ENCODE results near the gene PLBD1.

The PLBD1 gene

DNA sequence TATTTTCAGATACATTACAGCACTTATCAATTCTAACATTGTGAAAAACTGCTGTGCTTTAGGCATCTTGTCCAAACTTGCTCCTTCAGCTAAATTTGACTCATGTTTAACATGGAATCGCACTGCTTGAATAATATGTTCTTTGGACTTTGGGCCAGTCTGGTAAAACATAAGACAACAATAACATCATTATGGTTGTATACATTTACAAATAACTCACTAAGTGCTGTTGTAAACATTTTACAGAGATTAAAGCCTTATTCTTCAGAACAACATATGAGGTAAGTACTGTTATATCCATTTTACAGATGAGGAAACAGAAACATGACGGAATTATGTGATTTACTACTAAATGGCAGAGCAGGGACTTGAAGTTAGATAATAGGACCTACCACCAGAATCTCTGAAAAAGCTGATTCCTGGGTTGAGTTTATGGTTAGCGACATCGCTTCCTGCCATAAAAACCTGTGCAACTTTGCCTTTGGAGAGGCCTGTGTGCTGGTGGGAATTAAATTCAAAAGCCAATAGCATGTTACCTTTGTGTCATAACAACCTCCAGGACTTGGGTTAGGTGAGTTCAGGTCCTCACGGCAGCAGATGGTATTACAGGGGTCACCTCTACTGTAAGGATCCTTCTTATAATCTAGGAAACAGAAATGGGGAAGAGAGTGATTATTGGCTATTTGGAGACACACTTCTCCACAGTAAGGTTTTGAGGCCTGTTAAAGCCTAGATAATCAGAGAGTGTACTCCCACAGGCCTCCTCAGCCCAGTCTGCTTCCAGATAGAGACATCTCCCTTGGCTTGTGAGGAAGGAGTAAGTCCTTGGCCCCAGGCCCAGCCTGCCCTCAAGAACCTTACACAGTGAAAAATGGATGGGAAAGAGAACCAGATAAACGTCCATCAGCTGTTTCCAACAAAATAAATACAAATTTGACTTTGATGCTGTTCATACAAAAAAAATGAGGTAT is 61.8 kb downstream of the PLBD1 start:
- no peak for DNase-seq (ENCODE audit: low spot score)

GRCh38 chr12:14495326-14495725 is 72.4 kb downstream of the PLBD1 start:
- no peak for DNase-seq (ENCODE audit: low spot score)

GRCh38 chr12:14482886-14483285 is 84.8 kb downstream of the PLBD1 start:
- no peak for DNase-seq (ENCODE audit: low spot score)

DNA sequence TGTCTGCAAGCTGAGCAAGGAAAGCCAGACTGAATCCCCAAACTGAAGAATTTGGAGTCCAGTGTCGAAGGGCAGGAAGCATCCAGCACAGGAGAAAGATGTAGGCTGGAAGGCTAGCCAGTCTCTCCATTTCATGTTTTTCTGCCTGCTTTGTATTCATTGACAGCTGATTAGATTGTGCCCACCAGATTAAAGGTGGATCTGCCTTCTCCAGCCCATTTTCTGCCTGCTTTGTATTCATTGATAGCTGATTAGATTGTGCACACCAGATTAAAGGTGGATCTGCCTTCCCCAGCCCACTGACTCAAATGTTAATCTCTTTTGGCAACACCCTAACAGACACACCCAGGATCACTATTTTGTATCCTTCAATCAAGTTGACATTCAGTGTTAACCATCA is 85.3 kb downstream of the PLBD1 start:
- DNase-seq (ENCODE audit: low spot score) = no peak

GRCh38 chr12:14481201-14481600 is 86.5 kb downstream of the PLBD1 start:
- no peak for DNase-seq (ENCODE audit: low spot score)

DNA sequence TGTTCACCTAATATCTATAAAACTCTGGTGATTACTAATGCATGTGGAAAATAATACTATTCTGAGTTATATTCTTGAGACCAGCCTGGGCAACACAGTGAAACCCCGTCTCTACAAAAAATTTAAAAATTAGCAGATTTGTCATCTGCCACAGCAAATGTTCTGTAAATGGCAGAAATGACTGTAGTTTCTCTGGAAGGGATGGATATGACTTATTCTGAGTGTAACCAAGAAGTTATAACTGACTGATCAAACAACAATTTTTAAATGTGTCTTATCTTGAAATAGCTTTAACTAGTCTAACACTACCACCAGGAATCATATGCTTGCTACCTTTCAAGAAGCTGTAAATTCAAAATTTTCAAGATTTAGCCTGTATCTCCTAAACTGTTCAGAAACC is 88.7 kb downstream of the PLBD1 start:
- no peak for DNase-seq (ENCODE audit: low spot score)

- DNase-seq (ENCODE audit: low spot score) = no peak
These were observed 93.9 kb downstream of the PLBD1 start for GRCh38 chr12:14473707-14474287.

DNA sequence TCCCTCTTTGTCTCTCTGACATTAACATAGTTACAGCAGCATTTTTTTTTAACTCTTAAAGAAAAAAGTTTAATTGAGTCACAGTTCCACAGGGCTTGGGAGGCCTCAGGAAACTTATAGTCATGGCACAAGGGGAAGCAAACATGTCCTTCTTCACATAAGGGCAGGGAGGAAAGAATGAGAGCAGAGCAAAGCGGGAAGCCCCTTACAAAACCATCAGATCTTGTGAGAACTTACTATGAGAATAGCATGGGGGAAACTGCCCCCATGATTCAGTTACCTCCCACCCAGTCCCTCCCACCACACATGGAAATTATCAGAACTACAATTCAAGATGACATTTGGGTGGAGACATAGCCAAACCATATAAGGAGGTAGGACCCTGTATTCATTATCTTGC is 96.2 kb downstream of the PLBD1 start:
- DNase-seq (ENCODE audit: low spot score) = no peak

DNA sequence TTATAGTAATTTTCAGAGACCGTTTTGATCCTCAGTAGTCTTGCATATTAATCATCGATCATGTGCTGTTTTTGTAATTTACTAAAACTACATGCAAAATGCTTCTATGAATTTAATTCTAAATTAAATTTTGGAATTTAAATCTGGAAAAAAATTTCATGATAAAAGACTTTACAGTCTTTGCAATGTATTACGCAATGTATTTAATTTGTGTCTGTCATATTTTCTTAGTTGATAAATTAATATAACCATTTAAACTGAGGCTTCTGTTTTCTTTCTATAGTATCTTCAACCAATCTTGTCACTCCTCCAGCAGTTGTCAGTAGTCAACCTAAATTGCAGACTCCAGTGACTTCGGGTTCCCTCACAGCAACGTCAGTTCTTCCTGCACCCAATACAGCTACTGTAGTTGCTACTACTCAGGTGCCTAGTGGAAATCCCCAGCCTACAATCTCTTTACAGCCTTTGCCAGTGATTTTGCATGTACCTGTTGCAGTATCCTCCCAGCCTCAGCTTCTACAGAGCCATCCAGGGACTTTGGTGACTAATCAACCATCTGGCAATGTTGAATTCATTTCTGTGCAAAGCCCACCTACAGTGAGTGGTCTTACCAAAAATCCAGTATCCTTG is 107.4 kb downstream of the PLBD1 start:
- no peak for DNase-seq (ENCODE audit: low spot score)

- peak; percentile 22 for DNase-seq (ENCODE audit: low spot score)
These were observed 113.4 kb downstream of the PLBD1 start for GRCh38 chr12:14454098-14454907.

Data from AG20443 (cell line).